Endothelial cell of umbilical vein (primary cell): Measurements from ENCODE around the gene RMI2. TPM values are rescaled to one million over a fixed set of nuclear protein-coding genes. Genes with fewer than 3 reads are reported as not detected.

Experiments used
- BruUV-seq: library from RNA; stranded (reverse); fragments of 400-500 nt; replicated peaks from 2 replicates; lab custom pipeline; 2021; lab: Mats Ljungman, UMichigan
- CTCF ChIA-PET: fragments of 300-600, 350-600 bp; sonication (Branson Sonifier 250); formaldehyde crosslinking; loops from one replicate; lab custom pipeline; 2021; ENCODE audit warnings: antibody characterized with exemption, inconsistent platforms; lab: Charles Lee
- POLR2A ChIA-PET: fragments of 300-600, 350-600 bp; sonication (Branson Sonifier 250); formaldehyde crosslinking; loops from one replicate; lab custom pipeline; 2021; ENCODE audit warnings: antibody characterized with exemption, inconsistent platforms; lab: Charles Lee
- DNase-seq: peaks from one replicate; pipeline ENCODE4 v3.0.0-alpha.2; 2011; ENCODE audit warnings: low read depth, low spot score
- FAIRE-seq: peaks from 2 replicates; lab custom pipeline; 2011; peaks lifted over from hg19 to GRCh38; lab: Jason Lieb, UNC
- H2AFZ ChIP-seq: 2 replicates; pipeline ENCODE4 v1.6.0; 2012; ENCODE audit warnings: low read depth, low read length, control low read depth, inconsistent platforms
- H3K27ac ChIP-seq: 2 replicates; pipeline ENCODE4 v1.5.1; 2011; ENCODE audit warnings: low read depth, mild to moderate bottlenecking, control low read depth, low read length, moderate library complexity; ENCODE audit not compliant: insufficient read depth
- H3K27me3 ChIP-seq, 2 experiments: 2 replicates each; pipeline versions ENCODE4 v1.6.0 to v1.6.1; 2011; ENCODE audit warnings: low read length in 2 of 2, mixed read lengths in 1 of 2; ENCODE audit not compliant: control insufficient read depth in 2 of 2, insufficient read depth in 2 of 2
- H3K36me3 ChIP-seq, 2 experiments: 2 replicates in 1 of 2; 3 replicates in 1 of 2; pipeline ENCODE4 v1.5.1; 2011; ENCODE audit warnings: low read length in 2 of 2, mild to moderate bottlenecking in 1 of 2, moderate library complexity in 1 of 2; ENCODE audit not compliant: control insufficient read depth in 2 of 2, insufficient read depth in 2 of 2; ENCODE audit errors: extremely low read depth in 1 of 2
- H3K4me1 ChIP-seq: 3 replicates; pipeline ENCODE4 v1.5.1; 2011; ENCODE audit warnings: mild to moderate bottlenecking, low read length; ENCODE audit not compliant: control insufficient read depth, insufficient read depth; ENCODE audit errors: extremely low read depth
- H3K4me2 ChIP-seq: 2 replicates; pipeline ENCODE4 v1.6.1; 2011; ENCODE audit warnings: low read length, control low read depth, mixed read lengths; ENCODE audit not compliant: insufficient read depth
- H3K4me3 ChIP-seq, 3 experiments: fragments of 200-600 bp in 1 of 3; sonication (generic), shearing (Covaris generic) in 1 of 3; replicated peaks in 1 of 3; 2 replicates each; pipeline ENCODE4 v1.5.1; 2011 to 2016; ENCODE audit warnings: control low read depth in 3 of 3, low read length in 3 of 3, mild to moderate bottlenecking in 2 of 3, inconsistent platforms in 1 of 3, low read depth in 1 of 3, moderate library complexity in 1 of 3; ENCODE audit not compliant: insufficient read depth in 1 of 3
- H3K79me2 ChIP-seq: 2 replicates; pipeline ENCODE4 v1.6.0; 2012; ENCODE audit warnings: low read length, inconsistent platforms; ENCODE audit not compliant: control insufficient read depth, insufficient read depth
- H3K9ac ChIP-seq: replicated peaks from 2 replicates; pipeline ENCODE3; 2011; ENCODE audit warnings: low read length, control low read depth; ENCODE audit not compliant: insufficient read depth; ENCODE audit errors: extremely low read depth
- H3K9me1 ChIP-seq: replicated peaks from 3 replicates; pipeline ENCODE4 v1.6.0; 2011; ENCODE audit warnings: mild to moderate bottlenecking, low read length; ENCODE audit not compliant: control insufficient read depth, insufficient read depth; ENCODE audit errors: extremely low read depth
- H3K9me3 ChIP-seq: replicated peaks from 2 replicates; pipeline ENCODE4 v1.5.1; 2012; ENCODE audit warnings: low read length, inconsistent platforms; ENCODE audit not compliant: control insufficient read depth, insufficient read depth
- H4K20me1 ChIP-seq: replicated peaks from 2 replicates; pipeline ENCODE3; 2011; ENCODE audit warnings: mild to moderate bottlenecking, low read length; ENCODE audit not compliant: control insufficient read depth, insufficient read depth; ENCODE audit errors: extremely low read depth
- EZH2 ChIP-seq: IDR thresholded peaks from 2 replicates; pipeline ENCODE4 v1.6.1; 2012; ENCODE audit warnings: borderline replicate concordance, low read depth, mild to moderate bottlenecking, moderate library complexity, low read length, inconsistent platforms; ENCODE audit not compliant: severe bottlenecking
- FOS ChIP-seq: IDR thresholded peaks from 2 replicates; pipeline ENCODE4 v1.6.1; 2011; ENCODE audit warnings: mild to moderate bottlenecking, low read length, moderate library complexity, borderline replicate concordance; ENCODE audit not compliant: insufficient read depth
- GATA2 ChIP-seq: IDR thresholded peaks from 2 replicates; pipeline ENCODE4 v1.7.0; 2011; ENCODE audit warnings: low read depth, mild to moderate bottlenecking, moderate library complexity, mixed read lengths, low read length; ENCODE audit not compliant: insufficient read length, insufficient read depth
- JUN ChIP-seq: IDR thresholded peaks from 2 replicates; pipeline ENCODE4 v1.6.1; 2011; ENCODE audit warnings: borderline replicate concordance, low read depth; ENCODE audit not compliant: insufficient read length, insufficient read depth
- MYC ChIP-seq: IDR thresholded peaks from one replicate; pipeline ENCODE4 v1.6.1; 2011; ENCODE audit warnings: mild to moderate bottlenecking, low read depth, low read length
- POLR2A ChIP-seq: IDR thresholded peaks from 2 replicates; pipeline ENCODE4 v1.6.1; 2012; ENCODE audit warnings: low read depth, mild to moderate bottlenecking, control low read depth, low read length
- POLR2AphosphoS5 ChIP-seq: IDR thresholded peaks from 2 replicates; pipeline ENCODE4 v1.6.1; 2012; ENCODE audit warnings: low read depth, mild to moderate bottlenecking, control low read depth, low read length, moderate library complexity; ENCODE audit not compliant: insufficient read depth
- dilution Hi-C: fragments of 300-500 bp; cut with MboI; formaldehyde crosslinking; loops from one replicate; pipeline ENCODE4 v1.15.0; 2019; ENCODE audit warnings: low sequenced_read_pairs; ENCODE audit not compliant: extremely low pct_ligation_motif_present
- intact Hi-C: fragments of 100-400 bp; cut with micrococcal nuclease; formaldehyde crosslinking; loops from one replicate; pipeline ENCODE4 v1.10.0; 2022
- polyA plus RNA-seq, 4 experiments: library from polyadenylated mRNA; depleted of rRNA in 3 of 4; stranded (reverse) in 3 of 4; unstranded in 1 of 4; fragments of >200 nt; gene quantifications; 2 replicates each; pipeline versions ENCODE4 v1.2.1 to v1.2.3, GENCODE V29; 2011 to 2012; ENCODE audit warnings: missing spikeins in 1 of 4
- total RNA-seq: library from RNA; stranded (reverse); gene quantifications from 2 replicates; pipeline ENCODE4 v1.2.3, GENCODE V29; 2021
- TF ChIP-seq, protein P1 (sequence below), 2 donors: IDR thresholded peaks; 1 replicate in 1 of 2; 2 replicates in 1 of 2; pipeline ENCODE4 v1.5.1; 2011; ENCODE audit warnings: low read length in 2 of 2, mild to moderate bottlenecking in 2 of 2, moderate library complexity in 2 of 2, control low read depth in 1 of 2, inconsistent platforms in 1 of 2, low read depth in 1 of 2; ENCODE audit not compliant: insufficient read depth in 1 of 2; ENCODE audit errors: extremely low read depth in 1 of 2
- TF ChIP-seq, protein P2 (sequence below): IDR thresholded peaks from 2 replicates; pipeline ENCODE4 v1.6.1; 2011; ENCODE audit not compliant: insufficient read depth, insufficient read length

RMI2 gene
- total and polyA plus RNA-seq, 2 donors (not counting 3 experiments of a cell fraction or from before 2014, with no cell fraction given) = 5.3 to 7.7 TPM

DNA sequence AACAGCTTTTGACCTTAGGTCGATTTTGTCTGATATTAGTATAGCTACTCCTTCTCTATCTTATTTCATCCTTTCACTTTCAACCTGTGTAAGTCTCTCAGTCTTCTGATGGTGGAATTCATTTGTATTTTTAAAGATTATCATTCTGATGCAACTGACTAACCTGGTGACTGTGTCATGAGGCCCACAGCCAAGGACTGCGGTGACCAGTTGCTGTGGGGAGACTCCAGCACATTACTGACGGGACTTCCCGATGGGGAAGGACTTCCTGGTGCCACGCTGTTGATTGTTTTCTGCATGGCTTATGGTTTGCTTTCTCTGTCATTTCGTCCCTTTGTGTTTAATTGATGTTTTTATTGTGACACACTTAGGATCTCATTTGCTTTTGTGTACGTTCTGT, 34.2 kb downstream of the RMI2 start:
- Histone ChIP-seq H3K9me3 (no peaks in the 10 kb centered on the region), H3K9me1 (no peaks in the 10 kb centered on the region), H4K20me1 (no peaks in the 10 kb centered on the region), H3K36me3 (no peaks in the 10 kb centered on the region), H3K4me3 (no peak overlapping the region), H3K27me3 (peaks cover 0 to 2% of the 10 kb centered on the region in 2 experiments), H3K4me1 (no peaks in the 10 kb centered on the region), H3K27ac (no peak overlapping the region), H3K9ac (no peak overlapping the region), H2AFZ (no peak overlapping the region), H3K79me2 (no peaks in the 10 kb centered on the region), H3K4me2 (no peak overlapping the region)
- DNase-seq (no peak), FAIRE-seq (no peak)
- dilution Hi-C loops = no loop called here
- TF ChIP-seq JUN (no peak), EZH2 (no peak), POLR2AphosphoS5 (no peak), FOS (no peak), GATA2 (no peak), MYC (no peak), POLR2A (no peak)
- TF ChIP-seq, protein P1, sequence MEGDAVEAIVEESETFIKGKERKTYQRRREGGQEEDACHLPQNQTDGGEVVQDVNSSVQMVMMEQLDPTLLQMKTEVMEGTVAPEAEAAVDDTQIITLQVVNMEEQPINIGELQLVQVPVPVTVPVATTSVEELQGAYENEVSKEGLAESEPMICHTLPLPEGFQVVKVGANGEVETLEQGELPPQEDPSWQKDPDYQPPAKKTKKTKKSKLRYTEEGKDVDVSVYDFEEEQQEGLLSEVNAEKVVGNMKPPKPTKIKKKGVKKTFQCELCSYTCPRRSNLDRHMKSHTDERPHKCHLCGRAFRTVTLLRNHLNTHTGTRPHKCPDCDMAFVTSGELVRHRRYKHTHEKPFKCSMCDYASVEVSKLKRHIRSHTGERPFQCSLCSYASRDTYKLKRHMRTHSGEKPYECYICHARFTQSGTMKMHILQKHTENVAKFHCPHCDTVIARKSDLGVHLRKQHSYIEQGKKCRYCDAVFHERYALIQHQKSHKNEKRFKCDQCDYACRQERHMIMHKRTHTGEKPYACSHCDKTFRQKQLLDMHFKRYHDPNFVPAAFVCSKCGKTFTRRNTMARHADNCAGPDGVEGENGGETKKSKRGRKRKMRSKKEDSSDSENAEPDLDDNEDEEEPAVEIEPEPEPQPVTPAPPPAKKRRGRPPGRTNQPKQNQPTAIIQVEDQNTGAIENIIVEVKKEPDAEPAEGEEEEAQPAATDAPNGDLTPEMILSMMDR (IDR thresholded peaks at IDR 0.05; ENCODE audit: extremely low read depth in 1 of 2, insufficient read depth in 1 of 2, low read depth in 1 of 2, low read length in 2 of 2) = no peak
- TF ChIP-seq, protein P2, sequence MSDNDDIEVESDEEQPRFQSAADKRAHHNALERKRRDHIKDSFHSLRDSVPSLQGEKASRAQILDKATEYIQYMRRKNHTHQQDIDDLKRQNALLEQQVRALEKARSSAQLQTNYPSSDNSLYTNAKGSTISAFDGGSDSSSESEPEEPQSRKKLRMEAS = no peak
- ChIA-PET CTCF (interaction anchor here (1.0 kb wide), 1 partner anchor 8 kb away, joined by 4 read pairs; no protein-coding TSS in a partner anchor), POLR2A (interaction anchor here (0.7 kb wide), 1 partner anchor 87 kb away, joined by 3 read pairs; no protein-coding TSS in a partner anchor)
- intact Hi-C loops = no loop called here
- no TSS peak for BruUV-seq
